SK-MEL-5 (cell line): ENCODE measurements around the gene TMEM184B. TPM values are rescaled to one million over a fixed set of nuclear protein-coding genes. Genes with fewer than 3 reads are reported as not detected.
A peak's percentile ranks its signal among the peaks of the same experiment; 100 is the strongest.

Experiments
- DNase-seq: peaks from one replicate; pipeline ENCODE4 v3.0.0-alpha.2; 2016; ENCODE audit warnings: low read depth, low spot score
- in situ Hi-C: cut with HindIII; loops from 2 replicates; pipeline ENCODE4 v1.10.0; 2016; ENCODE audit warnings: low sequenced_read_pairs, high pct_unique_total_duplicates, low pct_unique_long_range_greater_than_20kb
- polyA plus RNA-seq, 2 experiments: library from polyadenylated mRNA; depleted of rRNA; stranded (reverse); fragments of >200 nt; gene quantifications; 2 replicates each; pipeline ENCODE4 v1.2.3, GENCODE V29; 2015
- total RNA-seq: library from RNA; depleted of rRNA; stranded (reverse); fragments of >200 nt; shearing (Covaris generic); gene quantifications from 2 replicates; pipeline ENCODE4 v1.2.3, GENCODE V29; 2014; rRNA removed

Gene TMEM184B
- total RNA-seq: 12.7 and 14.7 TPM in 2 replicates
- polyA plus RNA-seq (2015; cell fraction: cytosol; rRNA removed): 109 and 114 TPM in 2 replicates
- polyA plus RNA-seq (2015; cell fraction: nucleus; rRNA removed): 39.1 and 65.5 TPM in 2 replicates

- DNase-seq: peak; percentile 74
- in situ Hi-C loops: no loop called here
These were observed at the start of gene TMEM184B for GRCh38 chr22:38272373-38273134. TMEM184B (minus strand) TSS chr22:38273010; CDS start chr22:38247961, 25,049 bp downstream.

- no peak for DNase-seq
These were observed 48.0 kb upstream of the TMEM184B start for GRCh38 chr22:38320605-38321402.

GRCh38 chr22:38318792-38319773 lies 46.3 kb upstream of the TMEM184B start:
- in situ Hi-C loops: no loop called here
- peak; percentile 30 for DNase-seq

More at GRCh38 chr22:38320605-38321402, 48.0 kb upstream of the TMEM184B start:
- in situ Hi-C loops: no loop called here

- in situ Hi-C loops: no loop called here
- DNase-seq: peak; percentile 91
These were observed 45.3 kb upstream of the TMEM184B start for GRCh38 chr22:38317995-38318715.

GRCh38 chr22:38317122-38317994 lies 44.5 kb upstream of the TMEM184B start, which contains the start of gene CSNK1E:
CSNK1E (minus strand) TSS chr22:38317433; CDS start chr22:38314157, 3,276 bp downstream.
- peak; percentile 67 for DNase-seq
- in situ Hi-C loops: no loop called here

- peak; percentile 48 for DNase-seq
- in situ Hi-C loops: no loop called here
These were observed 43.7 kb upstream of the TMEM184B start for GRCh38 chr22:38316364-38317121.

GRCh38 chr22:38315823-38316363 lies 43.1 kb upstream of the TMEM184B start:
- in situ Hi-C loops: no loop called here
- no peak for DNase-seq

GRCh38 chr22:38314933-38315822 lies 42.4 kb upstream of the TMEM184B start:
- in situ Hi-C loops: no loop called here
- no peak for DNase-seq

- DNase-seq: no peak
- in situ Hi-C loops: no loop called here
These were observed 41.5 kb upstream of the TMEM184B start for GRCh38 chr22:38314051-38314932.

GRCh38 chr22:38313384-38313955 lies 40.7 kb upstream of the TMEM184B start:
- in situ Hi-C loops: no loop called here
- no peak for DNase-seq

GRCh38 chr22:38312261-38312800 lies 39.5 kb upstream of the TMEM184B start:
- no peak for DNase-seq
- in situ Hi-C loops: no loop called here

- DNase-seq: no peak
- in situ Hi-C loops: no loop called here
These were observed 38.5 kb upstream of the TMEM184B start for GRCh38 chr22:38311323-38311620.
